LNCAP (cell line): ENCODE data around the gene RIC8B.

Experiments
- TF ChIP-seq, protein P1 (sequence below): fragments of 450-650 bp; IDR thresholded peaks from 2 replicates; pipeline ENCODE4 v1.5.1; 2017; ENCODE audit warnings: mild to moderate bottlenecking

Gene RIC8B

DNA sequence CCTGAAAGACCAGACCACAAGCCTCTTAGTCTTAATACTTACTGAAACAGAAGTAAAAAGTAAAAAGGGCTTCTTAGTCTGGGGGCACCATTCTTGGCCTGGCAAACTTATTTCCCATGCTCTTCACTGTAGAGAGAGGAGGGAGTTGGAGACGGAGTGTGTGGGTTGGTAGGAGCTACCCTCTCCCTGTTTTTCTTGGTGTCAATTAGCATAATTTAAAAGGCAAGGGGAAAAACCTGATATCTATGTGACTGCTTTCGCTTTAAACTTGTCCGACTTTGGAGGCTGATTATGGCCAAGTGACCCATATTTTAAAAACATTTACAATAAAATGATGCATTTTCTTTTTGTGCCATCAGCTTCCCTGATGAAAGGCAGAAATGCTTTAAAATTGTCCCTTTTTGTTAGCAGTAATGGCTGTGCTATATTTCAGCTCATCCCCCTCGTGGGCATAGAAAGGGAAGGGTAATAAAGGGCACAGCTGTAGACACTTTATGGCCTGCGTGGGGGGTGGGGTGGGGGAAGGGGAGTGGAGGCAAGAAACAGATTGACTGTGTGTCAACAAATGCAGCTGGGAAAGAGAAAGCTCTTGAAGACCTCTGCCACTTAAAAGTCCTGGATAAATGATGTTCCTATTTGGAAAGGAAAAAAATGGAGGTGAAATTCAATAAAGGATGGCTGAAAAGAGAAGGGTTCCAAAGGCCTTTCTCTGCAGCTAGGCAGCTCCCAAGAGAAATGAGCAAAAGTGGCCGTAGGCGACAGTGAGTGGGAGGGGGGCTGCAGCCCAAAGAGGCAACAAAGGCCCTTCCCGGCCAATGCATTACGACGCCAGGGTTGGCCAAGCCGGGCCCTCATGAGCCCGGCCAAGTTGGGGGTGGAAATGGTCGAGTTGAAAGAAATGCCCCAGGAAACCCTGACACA is 123.8 kb downstream of the RIC8B start:
- TF ChIP-seq, protein P1, sequence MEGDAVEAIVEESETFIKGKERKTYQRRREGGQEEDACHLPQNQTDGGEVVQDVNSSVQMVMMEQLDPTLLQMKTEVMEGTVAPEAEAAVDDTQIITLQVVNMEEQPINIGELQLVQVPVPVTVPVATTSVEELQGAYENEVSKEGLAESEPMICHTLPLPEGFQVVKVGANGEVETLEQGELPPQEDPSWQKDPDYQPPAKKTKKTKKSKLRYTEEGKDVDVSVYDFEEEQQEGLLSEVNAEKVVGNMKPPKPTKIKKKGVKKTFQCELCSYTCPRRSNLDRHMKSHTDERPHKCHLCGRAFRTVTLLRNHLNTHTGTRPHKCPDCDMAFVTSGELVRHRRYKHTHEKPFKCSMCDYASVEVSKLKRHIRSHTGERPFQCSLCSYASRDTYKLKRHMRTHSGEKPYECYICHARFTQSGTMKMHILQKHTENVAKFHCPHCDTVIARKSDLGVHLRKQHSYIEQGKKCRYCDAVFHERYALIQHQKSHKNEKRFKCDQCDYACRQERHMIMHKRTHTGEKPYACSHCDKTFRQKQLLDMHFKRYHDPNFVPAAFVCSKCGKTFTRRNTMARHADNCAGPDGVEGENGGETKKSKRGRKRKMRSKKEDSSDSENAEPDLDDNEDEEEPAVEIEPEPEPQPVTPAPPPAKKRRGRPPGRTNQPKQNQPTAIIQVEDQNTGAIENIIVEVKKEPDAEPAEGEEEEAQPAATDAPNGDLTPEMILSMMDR, result no peak

DNA sequence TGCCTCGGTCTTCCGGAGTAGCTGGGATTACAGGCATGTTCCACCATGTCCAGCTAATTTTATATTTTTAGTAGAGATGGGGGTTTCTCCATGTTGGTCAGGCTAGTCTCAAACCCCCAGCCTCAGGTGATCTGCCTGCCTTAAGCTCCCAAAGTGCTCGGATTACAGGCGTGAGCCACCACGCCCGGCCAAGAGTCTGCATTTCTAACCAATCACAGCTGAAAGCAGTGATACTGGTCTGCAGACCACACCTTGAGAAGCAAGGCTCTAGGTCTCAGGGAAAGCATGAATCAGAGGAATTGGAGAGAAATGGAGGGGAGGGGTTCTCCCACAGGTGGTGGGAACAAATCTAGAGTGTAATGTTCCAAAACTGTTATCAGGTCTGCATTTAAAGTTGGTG is 126.1 kb downstream of the RIC8B start:
- TF ChIP-seq, protein P1, result no peak

DNA sequence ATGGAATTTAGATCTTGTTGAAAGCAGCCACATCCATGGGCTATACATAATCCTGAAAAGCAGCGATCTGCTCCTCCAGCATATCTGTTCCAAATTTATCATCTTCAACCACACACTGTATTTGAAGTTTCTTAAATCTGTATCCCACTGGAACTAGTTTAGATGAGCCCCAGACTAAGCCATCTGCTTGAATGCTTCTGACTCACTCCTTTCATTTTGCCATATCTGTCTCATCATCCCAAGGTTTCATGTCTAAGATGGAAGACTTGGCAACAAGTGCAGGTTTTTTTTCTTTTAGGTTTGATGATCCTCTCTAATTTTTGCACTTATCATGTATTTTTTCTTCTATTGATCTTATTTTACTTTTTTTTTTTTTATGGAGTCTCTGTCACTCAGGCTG is 126.8 kb downstream of the RIC8B start:
- TF ChIP-seq, protein P1, result no peak

DNA sequence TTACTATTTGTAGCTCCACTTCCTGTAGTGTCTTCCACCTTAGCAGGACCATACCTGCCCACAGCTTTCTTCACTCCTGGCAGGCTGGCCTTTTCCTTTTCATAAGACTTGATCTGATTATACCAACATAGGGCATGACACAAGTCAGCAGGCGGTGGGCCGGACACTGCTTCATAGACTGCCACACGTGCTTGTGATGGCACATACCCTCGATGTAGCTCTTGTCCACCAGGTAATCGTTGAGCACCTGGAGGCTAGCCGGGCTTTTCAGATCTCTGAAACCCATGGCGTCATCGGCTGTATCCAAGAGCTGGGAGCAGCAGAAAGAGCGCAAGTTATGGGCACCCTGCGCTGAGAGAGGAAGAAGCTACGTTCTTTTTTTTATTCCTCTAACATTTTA is 127.6 kb downstream of the RIC8B start:
- TF ChIP-seq, protein P1, result no peak

DNA sequence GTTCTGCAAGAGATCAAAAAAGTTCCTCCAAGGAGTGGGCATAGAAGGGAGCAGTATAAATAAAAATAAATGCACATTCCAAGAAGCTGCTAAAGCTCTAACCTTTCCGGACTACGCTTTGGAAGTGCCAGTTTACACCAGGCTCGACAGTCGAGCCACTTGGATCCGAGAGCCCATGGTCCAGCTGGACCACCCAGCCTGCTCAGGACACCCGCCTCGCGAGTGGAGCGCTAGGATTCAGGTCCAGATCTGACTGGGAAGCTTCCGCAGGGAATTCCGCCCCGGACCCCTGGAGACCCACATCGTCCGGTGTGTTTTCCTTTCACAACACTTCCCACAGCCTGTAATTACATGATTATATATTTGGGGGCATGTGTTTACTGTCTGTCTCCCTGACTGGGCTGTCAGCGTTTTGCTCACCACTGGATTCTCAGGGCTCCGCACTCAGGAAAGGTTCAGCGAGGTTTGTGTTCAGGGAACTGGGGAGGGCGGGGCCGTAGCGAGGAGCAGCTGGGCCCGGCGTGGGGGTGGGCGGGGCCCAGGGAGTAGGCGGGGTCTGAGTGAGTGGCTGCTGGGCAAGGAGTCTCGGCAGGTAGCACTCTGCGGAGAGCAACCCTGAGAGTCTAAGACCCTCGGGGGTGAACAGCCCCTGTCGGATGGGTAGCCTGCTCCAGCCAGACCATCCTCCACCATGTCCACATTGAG is 128.9 kb downstream of the RIC8B start:
- TF ChIP-seq, protein P1, result no peak

DNA sequence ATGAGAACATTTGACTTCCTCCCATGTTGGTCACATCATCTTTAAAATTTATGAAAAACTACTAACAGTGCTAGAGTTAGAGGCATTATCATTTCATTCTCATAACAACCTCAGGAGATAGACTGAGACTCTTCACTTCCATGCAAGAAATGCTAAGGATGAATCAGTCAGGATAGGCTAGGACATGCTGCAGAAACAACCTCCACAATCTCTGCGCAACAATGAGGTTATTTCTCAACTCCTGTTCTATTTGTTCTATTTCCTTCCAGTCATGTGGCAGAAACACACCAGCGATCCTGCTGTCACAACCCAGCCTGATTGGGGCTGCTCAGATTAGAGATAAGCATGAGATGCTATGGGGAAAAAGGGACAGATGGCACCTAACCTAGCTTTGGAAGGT is 132.2 kb downstream of the RIC8B start:
- TF ChIP-seq, protein P1, result no peak

DNA sequence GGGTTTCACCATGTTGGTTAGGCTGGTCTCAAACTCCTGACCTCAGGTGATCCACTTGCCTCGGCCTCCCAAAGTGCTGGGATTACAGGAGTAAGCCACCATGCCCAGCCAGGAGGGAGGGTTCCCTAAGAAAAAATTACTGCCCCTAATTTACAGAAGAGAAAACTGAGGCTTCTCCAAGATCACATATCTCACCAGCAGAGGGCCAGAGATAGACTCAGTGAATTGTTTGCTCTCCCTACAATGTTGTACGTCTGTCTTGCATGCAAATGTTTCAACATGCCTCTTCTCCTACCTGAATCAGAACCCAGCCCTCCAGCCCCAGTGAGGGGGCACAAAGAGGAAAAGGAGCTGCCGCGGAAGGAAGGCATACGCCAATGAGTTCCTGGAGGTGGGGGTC is 132.9 kb downstream of the RIC8B start:
- TF ChIP-seq, protein P1, result peak; percentile 27
